NCI-H146 (cell line): ENCODE results near the gene PCK1.

Source experiments
- DNase-seq: peaks from one replicate; lab custom pipeline; 2025; lab: John Stamatoyannopoulos, UW

Gene PCK1

GRCh38 chr20:57577679-57578475 lies 17.0 kb downstream of the PCK1 start:
- DNase-seq, result no peak

- no peak for DNase-seq
These were observed 17.7 kb downstream of the PCK1 start for GRCh38 chr20:57578476-57579165.

DNA sequence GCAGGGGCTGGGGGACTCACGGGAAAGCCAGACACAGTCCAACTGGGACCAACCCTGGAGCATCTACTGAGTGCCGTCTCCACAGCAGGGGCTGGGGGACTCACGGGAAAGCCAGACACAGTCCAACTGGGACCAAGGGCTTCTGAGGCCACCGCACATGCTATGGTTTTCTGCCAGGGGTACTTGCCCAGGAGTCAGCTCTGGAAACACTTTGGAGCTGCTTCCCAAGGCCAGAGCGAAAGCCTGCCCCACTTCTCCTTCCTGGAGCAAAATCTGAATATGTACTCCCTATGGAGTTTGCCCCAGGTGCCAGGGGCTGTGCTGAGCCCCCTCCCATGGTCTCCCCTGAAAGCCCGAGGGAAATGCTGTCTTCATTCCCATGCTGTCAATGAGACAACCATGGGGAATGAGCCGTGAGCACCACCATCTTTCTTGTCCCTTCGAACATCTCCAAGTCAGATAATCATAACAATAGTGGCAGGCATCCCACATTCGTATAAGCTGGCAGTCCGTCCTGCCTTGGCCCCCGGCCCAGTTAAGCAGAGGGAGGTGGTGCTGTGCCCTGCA lies 18.5 kb downstream of the PCK1 start:
- no peak for DNase-seq

GRCh38 chr20:57579898-57580447 lies 19.1 kb downstream of the PCK1 start:
- no peak for DNase-seq

- DNase-seq, result no peak
These were observed 19.7 kb downstream of the PCK1 start for GRCh38 chr20:57580478-57581201.

- DNase-seq, result no peak
These were observed 20.5 kb downstream of the PCK1 start for GRCh38 chr20:57581202-57582028.

DNA sequence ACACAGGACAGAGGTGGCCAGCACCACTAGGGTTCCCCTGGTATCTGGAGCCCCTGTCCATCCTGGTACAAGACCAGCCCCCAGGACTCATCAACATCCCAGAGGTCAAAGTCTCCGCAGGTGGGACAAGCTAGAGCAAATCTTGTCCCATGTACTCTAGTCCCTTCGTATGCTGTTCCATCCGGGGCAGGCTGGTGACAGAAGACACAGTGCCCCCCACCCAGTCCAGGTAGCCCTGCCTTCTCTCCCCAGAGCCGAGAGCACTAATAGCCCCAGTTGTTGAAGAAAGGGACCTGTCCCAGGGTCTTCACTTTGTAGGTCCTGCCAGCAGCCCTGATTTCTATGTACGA lies 21.1 kb downstream of the PCK1 start:
- no peak for DNase-seq

DNA sequence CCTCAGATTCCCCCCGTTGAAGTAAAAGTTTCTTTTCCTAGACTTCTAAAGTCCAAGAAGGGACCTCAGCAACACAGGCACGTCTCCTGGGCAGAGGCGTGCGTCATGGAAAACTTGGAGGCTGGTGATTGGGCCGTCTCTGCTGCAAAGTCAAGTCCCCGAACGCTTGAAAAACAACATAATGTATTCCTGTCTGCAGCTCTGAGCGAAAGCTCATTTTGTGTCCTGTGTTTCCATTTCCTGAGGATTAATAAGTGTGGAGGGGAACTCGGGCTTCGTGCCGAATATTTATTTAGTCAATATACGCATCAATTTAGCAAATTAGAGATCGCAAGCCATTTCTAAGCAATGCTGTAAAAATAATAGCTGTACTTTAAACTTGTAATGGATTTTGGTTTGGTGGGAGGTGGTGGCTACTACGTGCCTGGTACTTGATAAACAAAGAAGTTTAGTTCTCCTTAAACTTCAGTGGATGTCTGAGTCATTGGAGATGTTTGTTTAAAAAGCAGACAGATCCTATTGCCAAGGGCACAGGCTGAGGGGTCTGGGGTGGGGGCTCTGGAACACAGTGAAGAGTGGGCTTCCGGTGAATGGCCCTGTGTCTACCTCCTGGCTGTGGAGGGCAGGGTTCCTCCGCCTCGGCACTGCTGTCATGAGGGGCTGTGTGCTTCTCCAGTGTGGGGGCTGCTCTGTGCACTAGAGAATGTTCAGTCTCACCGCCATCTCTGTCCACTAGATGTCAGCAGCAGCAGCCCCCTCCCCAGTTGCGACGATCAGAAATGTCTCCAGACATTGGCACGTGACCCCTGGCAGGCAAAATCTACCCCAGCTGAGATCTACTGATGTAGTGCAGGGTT lies 21.8 kb downstream of the PCK1 start:
- DNase-seq, result peak; percentile 47

GRCh38 chr20:57583289-57584257 lies 22.7 kb downstream of the PCK1 start:
- DNase-seq, result no peak

DNA sequence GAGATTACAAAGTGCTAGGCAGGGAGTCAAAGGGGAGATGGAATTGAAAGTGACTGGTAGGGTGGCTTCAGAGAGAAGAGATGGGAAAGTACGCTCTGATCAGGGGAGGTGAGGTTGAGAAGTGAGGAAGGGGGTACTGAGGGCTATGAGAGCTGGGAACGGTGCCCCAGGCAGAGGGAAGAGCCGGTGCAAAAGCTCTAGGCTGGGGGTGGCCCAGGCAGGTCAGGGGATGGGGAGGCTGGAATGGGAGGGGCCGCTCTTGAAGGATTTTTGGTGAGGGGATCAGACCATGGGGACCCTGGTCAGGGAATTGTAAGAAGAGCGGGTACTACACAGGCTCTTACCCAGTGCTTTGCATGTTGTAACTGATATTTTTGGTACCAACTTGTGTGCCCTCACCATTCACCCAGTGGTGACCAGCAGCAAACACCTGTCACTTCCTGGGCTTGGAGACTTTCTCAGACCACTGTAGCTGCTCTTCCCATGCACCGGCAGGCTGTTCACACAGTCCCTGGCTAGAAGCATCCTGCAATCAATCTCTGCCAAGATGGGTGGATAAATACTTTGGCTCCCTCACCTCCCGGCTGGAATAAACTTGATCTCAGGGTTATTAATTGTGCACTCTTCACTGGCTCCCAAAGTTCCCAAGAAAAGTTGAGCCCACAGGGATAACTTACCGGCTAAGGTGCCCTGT lies 24.0 kb downstream of the PCK1 start:
- DNase-seq, result peak; percentile 61

DNA sequence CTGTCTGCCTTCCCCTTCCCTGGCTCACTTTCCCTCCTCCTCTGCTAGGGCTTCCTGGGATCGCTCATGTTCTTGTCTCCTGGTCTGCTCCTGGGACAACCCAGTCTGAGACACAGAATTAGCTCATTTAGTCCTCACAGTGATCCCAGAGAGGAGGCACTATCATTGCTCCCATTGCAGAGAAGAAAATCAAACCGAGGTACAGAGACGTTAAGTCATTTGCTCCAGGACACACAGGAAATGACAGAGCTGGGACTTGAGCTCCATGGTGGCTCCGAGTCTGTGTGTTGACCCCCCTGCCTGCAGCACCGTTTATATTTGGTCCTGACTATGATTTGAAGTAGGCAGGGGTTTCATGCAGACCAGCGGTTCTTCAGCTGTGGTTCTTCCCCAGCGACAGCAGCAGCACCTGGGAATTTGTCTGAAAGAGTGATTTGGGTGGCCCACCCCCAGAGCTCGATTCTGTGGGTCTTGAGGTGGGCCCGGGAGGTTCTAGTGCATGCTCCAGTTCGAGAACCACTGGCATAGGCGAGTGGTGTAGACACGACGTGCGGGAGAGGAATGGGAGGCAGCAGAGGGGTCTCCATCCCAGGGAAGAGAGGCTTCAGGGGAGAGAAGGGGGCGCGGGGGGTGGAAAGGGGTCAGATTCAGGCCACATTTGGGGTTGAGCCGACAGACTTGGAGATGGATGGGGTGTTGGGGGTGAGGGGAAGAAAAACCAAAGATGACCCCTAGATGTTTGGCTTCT lies 24.7 kb downstream of the PCK1 start:
- DNase-seq, result no peak

GRCh38 chr20:57586370-57586793 lies 25.5 kb downstream of the PCK1 start:
- DNase-seq, result no peak

GRCh38 chr20:57586943-57587277 lies 26.0 kb downstream of the PCK1 start:
- no peak for DNase-seq

- no peak for DNase-seq
These were observed 26.5 kb downstream of the PCK1 start for GRCh38 chr20:57587278-57587988.

GRCh38 chr20:57587989-57588377 lies 27.1 kb downstream of the PCK1 start:
- no peak for DNase-seq

- no peak for DNase-seq
These were observed 27.7 kb downstream of the PCK1 start for GRCh38 chr20:57588596-57588995.

- no peak for DNase-seq
These were observed 28.3 kb downstream of the PCK1 start for GRCh38 chr20:57589123-57589727.
